CD4-positive, CD25-positive, alpha-beta regulatory T cell (primary cell): Measurements from ENCODE around the gene UTY. TPM values are rescaled to one million over a fixed set of nuclear protein-coding genes. Genes with fewer than 3 reads are reported as not detected.

Experiments
- ATAC-seq, 2 donors: fragments of 150-1000 bp; cut with Tn5 transposase; one replicate each; pipeline ENCODE4 v1.10.0; 2021; ENCODE audit warnings: low read depth in 2 of 2, moderate number of reproducible peaks in 2 of 2, moderate library complexity in 1 of 2
- DNase-seq, 3 donors: peaks; one replicate each; pipeline versions ENCODE4 v3.0.0 to v3.0.0-alpha.2; 2012 to 2022; ENCODE audit warnings: mixed read lengths in 1 of 3
- H3K27ac ChIP-seq: one replicate; pipeline ENCODE4 v1.7.0; 2013; ENCODE audit warnings: mild to moderate bottlenecking, low read length; ENCODE audit not compliant: insufficient read depth, poor library complexity, severe bottlenecking
- H3K27me3 ChIP-seq: one replicate; pipeline ENCODE4 v1.7.0; 2013; ENCODE audit warnings: low read length; ENCODE audit not compliant: control insufficient read depth, insufficient read depth
- H3K36me3 ChIP-seq: one replicate; pipeline ENCODE4 v1.7.0; 2013; ENCODE audit warnings: mild to moderate bottlenecking, low read length, moderate library complexity; ENCODE audit not compliant: control insufficient read depth, insufficient read depth
- H3K4me1 ChIP-seq: 2 replicates; pipeline ENCODE4 v1.7.0; 2013; ENCODE audit warnings: mild to moderate bottlenecking, low read length; ENCODE audit not compliant: insufficient read depth, control insufficient read depth, poor library complexity, severe bottlenecking
- H3K4me3 ChIP-seq: one replicate; pipeline ENCODE4 v1.7.0; 2013; ENCODE audit warnings: low read depth, mild to moderate bottlenecking, low read length, moderate library complexity
- H3K9me3 ChIP-seq, 2 experiments: 1 replicate in 1 of 2; 2 replicates in 1 of 2; pipeline ENCODE4 v1.7.0; 2013; ENCODE audit warnings: low read length in 2 of 2, mild to moderate bottlenecking in 1 of 2, moderate library complexity in 1 of 2; ENCODE audit not compliant: control insufficient read depth in 2 of 2
- H3K27ac Mint-ChIP-seq, 3 donors: one replicate each; pipeline ENCODE4 v1.8.0; 2020 to 2022; ENCODE audit warnings: mild to moderate bottlenecking in 3 of 3, mixed read lengths in 3 of 3, moderate library complexity in 2 of 3
- H3K27me3 Mint-ChIP-seq: one replicate; pipeline ENCODE4 v1.8.0; 2022; ENCODE audit warnings: mild to moderate bottlenecking, mixed read lengths
- H3K36me3 Mint-ChIP-seq: one replicate; pipeline ENCODE4 v1.8.0; 2020; ENCODE audit warnings: mixed read lengths
- H3K4me1 Mint-ChIP-seq, 4 donors: one replicate each; pipeline ENCODE4 v1.8.0; 2020 to 2022; ENCODE audit warnings: mixed read lengths in 4 of 4, mild to moderate bottlenecking in 1 of 4
- H3K4me3 Mint-ChIP-seq, 4 donors: one replicate each; pipeline ENCODE4 v1.8.0; 2020 to 2022; ENCODE audit warnings: mild to moderate bottlenecking in 4 of 4, mixed read lengths in 4 of 4, moderate library complexity in 3 of 4
- H3K9me3 Mint-ChIP-seq, 7 donors: one replicate each; pipeline ENCODE4 v1.8.0; 2020 to 2022; ENCODE audit warnings: mixed read lengths in 7 of 7, mild to moderate bottlenecking in 3 of 7, moderate library complexity in 2 of 7
- polyA plus RNA-seq, 4 donors: library from polyadenylated mRNA; unstranded; fragments of 300-500 nt; fragmentation: Illumina TruSeq; gene quantifications; one replicate each; pipeline ENCODE4 v1.2.3, GENCODE V29; 2021
- total RNA-seq: library from RNA; stranded (reverse); gene quantifications from one replicate; pipeline ENCODE4 v1.2.3, GENCODE V29; 2022

UTY gene
- total RNA-seq (not detected), polyA plus RNA-seq (10 to 100 TPM in 1 of 4 donors, not detected in 3; 14.6 TPM)

DNA sequence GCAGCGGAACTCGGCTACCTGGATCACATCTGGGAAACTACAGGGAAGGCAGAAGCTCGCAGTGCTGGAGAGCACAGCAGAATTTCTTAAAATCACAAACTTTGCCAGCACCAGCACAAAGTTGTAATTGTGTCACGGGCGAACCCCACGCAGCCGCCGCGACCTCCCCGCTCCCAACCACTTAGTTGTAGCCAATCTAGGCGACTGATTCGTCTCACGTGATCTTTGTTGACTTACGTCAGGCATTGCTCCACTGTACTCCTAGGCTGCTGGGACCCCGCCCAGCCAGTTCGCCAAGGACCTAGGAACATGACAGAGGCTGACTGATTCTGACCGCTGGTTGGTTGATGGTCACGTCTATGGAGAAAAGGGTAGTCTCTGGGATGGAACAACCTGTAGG is at the start of gene UTY:
TSS of gene UTY (minus strand) at position 206 of the 400 bp plus-strand sequence. CDS start 368 bp downstream, outside the sequence.
- Mint-ChIP-seq H3K9me3 (peaks cover 0 to 2% (median 0%) of the 10 kb centered on the region in 7 donors), H3K27ac (peak within 1 kb of the TSS in 1 of 3 donors; percentile 99), H3K4me1 (peaks cover 0 to 18% (median 3%) of the 10 kb centered on the region in 4 donors), H3K4me3 (peak within 1 kb of the TSS in 1 of 4 donors; percentile 99), H3K36me3 (no peaks in the 10 kb centered on the region), H3K27me3 (no peaks in the 10 kb centered on the region)
- peak within 1 kb of the TSS; percentile 95 for H3K4me3 ChIP-seq
- H3K4me1 ChIP-seq, result no peaks in the 10 kb centered on the region
- no peaks in the 10 kb centered on the region for H3K27me3 ChIP-seq
- ATAC-seq (peak; percentile 87 to 90), DNase-seq (peak in 1 of 3 donors; percentile 58)
- no peaks in the 10 kb centered on the region for H3K9me3 ChIP-seq
- H3K36me3 ChIP-seq, result no peaks in the 10 kb centered on the region
- peak within 1 kb of the TSS; percentile 95 for H3K27ac ChIP-seq

DNA sequence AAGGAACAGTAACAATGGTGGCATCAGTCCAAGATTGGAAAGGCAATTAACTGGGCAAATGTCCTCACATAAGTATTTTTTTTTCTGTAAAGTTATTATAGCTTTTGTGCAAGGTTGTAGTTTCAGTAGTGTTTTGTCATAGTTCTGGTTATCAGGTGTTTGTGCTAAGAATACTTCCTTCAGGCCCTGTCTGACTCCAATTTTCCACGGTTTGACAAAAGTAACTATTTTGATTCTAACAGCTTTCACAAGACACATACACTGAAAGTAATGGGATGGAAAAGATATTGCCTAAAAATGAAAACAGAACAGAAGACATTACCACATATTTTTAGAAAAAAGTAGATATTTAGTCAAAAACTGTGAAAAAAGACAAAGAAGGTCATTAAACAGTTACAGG is 40.6 kb upstream of the UTY start:
- H3K27ac ChIP-seq, result no peak overlapping the region
- no peak overlapping the region for H3K4me3 ChIP-seq
- ATAC-seq (no peak), DNase-seq (no peak)
- H3K9me3 ChIP-seq, result no peaks in the 10 kb centered on the region
- no peak overlapping the region for H3K4me3 Mint-ChIP-seq
- no peaks in the 10 kb centered on the region for H3K27me3 ChIP-seq
- H3K27me3 Mint-ChIP-seq, result no peaks in the 10 kb centered on the region
- H3K9me3 Mint-ChIP-seq, result peaks cover 0 to 4% (median 0%) of the 10 kb centered on the region in 7 donors
- H3K4me1 Mint-ChIP-seq, result no peaks in the 10 kb centered on the region
- no peaks in the 10 kb centered on the region for H3K4me1 ChIP-seq
- H3K36me3 ChIP-seq, result no peaks in the 10 kb centered on the region
- H3K27ac Mint-ChIP-seq, result no peak overlapping the region
- no peaks in the 10 kb centered on the region for H3K36me3 Mint-ChIP-seq

DNA sequence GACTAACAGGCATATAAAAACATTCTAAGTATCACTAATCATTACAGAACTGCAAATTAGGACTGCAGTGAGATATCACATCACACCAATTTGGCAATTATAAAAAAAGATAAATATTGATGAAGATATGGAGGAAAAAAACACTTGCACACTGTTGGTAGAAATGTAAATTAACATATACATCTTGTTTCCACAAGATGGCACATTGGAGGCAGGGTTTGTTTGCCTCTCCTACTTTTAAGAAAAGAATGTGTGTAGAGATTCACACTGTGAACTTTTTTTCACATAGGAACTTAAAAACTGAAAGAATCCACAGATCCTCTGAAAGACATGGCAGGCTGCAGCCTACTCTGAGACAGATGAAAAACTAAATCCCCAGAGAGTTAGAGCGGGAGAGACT is 21.4 kb upstream of the UTY start:
- no peak for ATAC-seq

DNA sequence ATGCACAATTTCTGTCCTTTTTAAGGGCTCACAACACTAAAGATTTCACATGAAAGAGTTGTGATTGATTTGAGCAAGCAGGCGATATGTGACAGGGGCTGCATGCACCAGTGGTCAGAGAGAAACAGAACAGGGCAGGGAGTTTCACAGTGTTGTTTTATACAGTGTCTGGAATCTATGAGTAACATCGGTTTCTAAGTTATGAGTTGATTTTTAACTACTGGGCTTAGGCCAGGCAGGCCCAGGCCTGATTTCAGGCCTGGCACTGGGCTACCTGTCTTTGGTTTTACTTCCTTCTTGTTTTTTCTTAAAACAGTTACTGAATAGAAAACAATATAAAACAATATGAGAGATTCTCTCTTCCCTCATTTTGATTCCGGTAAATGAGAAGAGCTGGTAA is 13.9 kb upstream of the UTY start:
- DNase-seq (no peak), ATAC-seq (no peak)
- peaks cover 0 to 3% (median 0%) of the 10 kb centered on the region in 4 donors for H3K4me1 Mint-ChIP-seq
- no peaks in the 10 kb centered on the region for H3K36me3 Mint-ChIP-seq
- no peaks in the 10 kb centered on the region for H3K36me3 ChIP-seq
- no peak overlapping the region for H3K4me3 ChIP-seq
- no peaks in the 10 kb centered on the region for H3K9me3 ChIP-seq
- no peaks in the 10 kb centered on the region for H3K4me1 ChIP-seq
- H3K4me3 Mint-ChIP-seq, result no peak overlapping the region
- no peak overlapping the region for H3K27ac Mint-ChIP-seq
- no peaks in the 10 kb centered on the region for H3K9me3 Mint-ChIP-seq
- no peaks in the 10 kb centered on the region for H3K27me3 ChIP-seq
- no peaks in the 10 kb centered on the region for H3K27me3 Mint-ChIP-seq
- no peak overlapping the region for H3K27ac ChIP-seq

More for the DNA sequence above, 21.4 kb upstream of the UTY start:
- no peaks in the 10 kb centered on the region for H3K4me1 Mint-ChIP-seq
- no peak overlapping the region for H3K4me3 Mint-ChIP-seq
- peaks cover 6% of the 10 kb centered on the region for H3K27me3 Mint-ChIP-seq
- H3K4me1 ChIP-seq, result no peaks in the 10 kb centered on the region
- H3K27me3 ChIP-seq, result no peaks in the 10 kb centered on the region
- no peak overlapping the region for H3K27ac ChIP-seq
- no peaks in the 10 kb centered on the region for H3K9me3 Mint-ChIP-seq
- no peaks in the 10 kb centered on the region for H3K36me3 ChIP-seq
- H3K4me3 ChIP-seq, result no peak overlapping the region
- no peaks in the 10 kb centered on the region for H3K36me3 Mint-ChIP-seq
- no peak for DNase-seq
- H3K27ac Mint-ChIP-seq, result no peak overlapping the region
- H3K9me3 ChIP-seq, result no peaks in the 10 kb centered on the region

DNA sequence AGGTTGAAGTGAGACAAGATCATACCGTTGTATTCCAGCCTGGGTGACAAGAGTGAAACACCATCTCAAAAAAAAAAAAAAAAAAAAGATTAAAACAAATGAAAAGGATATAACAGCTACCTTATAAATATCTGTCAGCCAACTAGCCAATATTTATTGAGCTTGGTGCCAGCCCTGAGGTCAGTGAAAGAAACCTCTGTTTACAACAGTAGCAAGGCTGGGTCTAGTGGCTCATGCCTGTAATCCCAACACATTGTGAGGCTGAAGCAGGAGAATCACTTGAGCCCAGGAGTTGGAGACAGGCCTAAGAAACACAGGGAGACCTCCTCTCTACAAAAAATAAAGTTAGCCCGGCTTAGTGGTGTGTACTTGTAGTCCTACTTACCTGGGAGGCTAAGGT is 12.6 kb upstream of the UTY start:
- Histone ChIP-seq H3K36me3 (no peaks in the 10 kb centered on the region), H3K27ac (no peak overlapping the region), H3K4me3 (no peak overlapping the region), H3K27me3 (no peaks in the 10 kb centered on the region), H3K4me1 (no peaks in the 10 kb centered on the region), H3K9me3 (no peaks in the 10 kb centered on the region)
- H3K9me3 Mint-ChIP-seq, result no peaks in the 10 kb centered on the region
- ATAC-seq (no peak), DNase-seq (no peak)
- H3K27ac Mint-ChIP-seq, result no peak overlapping the region
- H3K36me3 Mint-ChIP-seq, result no peaks in the 10 kb centered on the region
- no peak overlapping the region for H3K4me3 Mint-ChIP-seq
- H3K4me1 Mint-ChIP-seq, result peaks cover 0 to 6% (median 0%) of the 10 kb centered on the region in 4 donors
- H3K27me3 Mint-ChIP-seq, result no peaks in the 10 kb centered on the region

- Histone ChIP-seq H3K4me1 (no peaks in the 10 kb centered on the region), H3K4me3 (no peak overlapping the region), H3K27ac (no peak overlapping the region), H3K27me3 (no peaks in the 10 kb centered on the region), H3K36me3 (no peaks in the 10 kb centered on the region), H3K9me3 (no peaks in the 10 kb centered on the region)
- Mint-ChIP-seq H3K27ac (no peak overlapping the region), H3K9me3 (no peaks in the 10 kb centered on the region), H3K36me3 (no peaks in the 10 kb centered on the region), H3K27me3 (no peaks in the 10 kb centered on the region), H3K4me3 (no peak overlapping the region), H3K4me1 (peaks cover 0 to 6% (median 0%) of the 10 kb centered on the region in 4 donors)
- DNase-seq, result no peak
- peak in 1 of 2 donors; percentile 37 for ATAC-seq
These were observed 8.9 kb upstream of the UTY start for GRCh38 chrY:13488738-13489137.

DNA sequence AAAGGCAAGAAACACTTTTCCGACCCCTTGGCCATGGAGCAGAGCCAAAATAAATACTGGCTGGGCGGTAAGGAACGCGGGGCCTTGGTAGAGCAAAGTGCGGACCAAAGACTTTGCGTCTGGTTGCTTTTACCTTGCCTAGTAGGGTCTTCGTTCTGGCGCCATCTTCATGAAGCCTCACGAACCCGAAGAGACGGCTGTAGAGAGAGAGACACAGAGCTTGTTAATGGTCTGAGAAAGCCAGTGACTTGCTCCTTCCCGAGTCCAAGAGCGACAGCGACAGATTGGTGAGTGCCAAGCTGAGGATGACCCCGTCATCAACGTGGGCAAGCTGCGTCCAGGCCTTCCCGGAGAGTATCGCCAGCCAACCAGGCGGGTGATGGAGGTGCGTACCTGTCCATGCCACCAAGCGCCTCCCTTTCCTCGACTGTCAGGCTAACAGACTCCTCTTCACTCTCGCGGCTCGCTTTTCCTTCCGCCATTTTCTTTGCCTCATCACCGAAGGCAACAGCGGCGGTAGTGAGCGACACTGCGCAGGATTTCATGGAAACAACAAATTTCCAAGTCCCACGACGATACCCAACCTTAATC is 617 bp downstream of the UTY start:
- H3K9me3 ChIP-seq, result no peaks in the 10 kb centered on the region
- no peaks in the 10 kb centered on the region for H3K36me3 ChIP-seq
- Mint-ChIP-seq H3K9me3 (peaks cover 0 to 2% (median 0%) of the 10 kb centered on the region in 7 donors), H3K27me3 (no peaks in the 10 kb centered on the region), H3K36me3 (no peaks in the 10 kb centered on the region), H3K4me1 (peaks cover 0 to 24% (median 4%) of the 10 kb centered on the region in 4 donors), H3K4me3 (peak overlapping the region in 1 of 4 donors; percentile 99), H3K27ac (peak overlapping the region in 1 of 3 donors; percentile 99)
- peak in 1 of 3 donors; percentile 52 for DNase-seq
- H3K4me3 ChIP-seq, result peak overlapping the region; percentile 95
- ATAC-seq, result peak; percentile 67 to 69
- H3K27ac ChIP-seq, result peak overlapping the region; percentile 95
- no peaks in the 10 kb centered on the region for H3K27me3 ChIP-seq
- no peaks in the 10 kb centered on the region for H3K4me1 ChIP-seq
